ENCODE data around the gene FBXL5. TPM values are rescaled to one million over a fixed set of nuclear protein-coding genes. Genes with fewer than 3 reads are reported as not detected.

The FBXL5 gene
- total RNA-seq, 1 donor from 2014 or later, result 91.6 TPM

DNA sequence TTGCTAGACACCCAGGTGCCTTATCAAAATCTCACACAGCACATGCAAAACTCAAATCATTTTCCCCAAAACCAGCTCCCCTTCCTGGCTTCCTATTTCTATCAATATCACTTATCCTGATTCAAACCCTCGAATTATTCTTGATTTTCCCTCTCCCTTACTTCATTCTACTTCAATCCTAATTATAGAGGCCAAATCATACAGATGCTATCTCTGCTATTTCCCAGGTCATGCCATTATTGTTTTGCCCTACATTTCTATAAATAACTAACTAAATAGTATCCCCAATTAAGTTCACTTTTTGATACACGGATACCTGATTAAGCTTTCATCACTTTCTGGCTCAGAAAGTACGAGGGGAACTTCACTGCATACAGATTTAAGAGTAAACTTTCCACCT, 62.4 kb downstream of the FBXL5 start:
- H3K36me3 ChIP-seq, result peaks cover 9% of the 10 kb centered on the region
- no peaks in the 10 kb centered on the region for H3K27me3 ChIP-seq (ENCODE audit: low read depth)
- no peak overlapping the region for H3K4me3 ChIP-seq
- intact Hi-C loops (cut with micrococcal nuclease), result no loop called here
- H3K9me3 ChIP-seq (replicated peaks), result no peaks in the 10 kb centered on the region
- peaks cover 21% of the 10 kb centered on the region for H3K4me1 ChIP-seq
- H3K27ac ChIP-seq (replicated peaks), result no peak overlapping the region
- TF ChIP-seq CTCF (IDR thresholded peaks at IDR 0.05; ENCODE audit: borderline replicate concordance), result no peak
- DNase-seq, result no peak

GRCh38 chr4:15587649-15588048, 67.5 kb downstream of the FBXL5 start:
- no peak for DNase-seq
- H3K9me3 ChIP-seq (replicated peaks), result no peaks in the 10 kb centered on the region
- H3K27ac ChIP-seq (replicated peaks), result no peak overlapping the region
- peaks cover 13% of the 10 kb centered on the region for H3K4me1 ChIP-seq
- H3K4me3 ChIP-seq, result no peak overlapping the region
- no peak for TF ChIP-seq CTCF (IDR thresholded peaks at IDR 0.05; ENCODE audit: borderline replicate concordance)
- H3K36me3 ChIP-seq, result peaks cover 4% of the 10 kb centered on the region
- H3K27me3 ChIP-seq (ENCODE audit: low read depth), result no peaks in the 10 kb centered on the region
- intact Hi-C loops (cut with micrococcal nuclease), result no loop called here

GRCh38 chr4:15586066-15586465, 69.1 kb downstream of the FBXL5 start:
- intact Hi-C loops (cut with micrococcal nuclease), result no loop called here
- DNase-seq, result no peak
- TF ChIP-seq CTCF (IDR thresholded peaks at IDR 0.05; ENCODE audit: borderline replicate concordance), result no peak

GRCh38 chr4:15585331-15585730, 69.8 kb downstream of the FBXL5 start:
- TF ChIP-seq CTCF (IDR thresholded peaks at IDR 0.05; ENCODE audit: borderline replicate concordance), result no peak
- H3K27ac ChIP-seq (replicated peaks), result no peak overlapping the region
- H3K4me3 ChIP-seq, result no peak overlapping the region
- no peaks in the 10 kb centered on the region for H3K36me3 ChIP-seq
- no peaks in the 10 kb centered on the region for H3K4me1 ChIP-seq
- no peaks in the 10 kb centered on the region for H3K27me3 ChIP-seq (ENCODE audit: low read depth)
- intact Hi-C loops (cut with micrococcal nuclease), result no loop called here
- no peaks in the 10 kb centered on the region for H3K9me3 ChIP-seq (replicated peaks)
- DNase-seq, result no peak

More at GRCh38 chr4:15586066-15586465, 69.1 kb downstream of the FBXL5 start:
- Histone ChIP-seq H3K4me1 (no peaks in the 10 kb centered on the region), H3K36me3 (peaks cover 4% of the 10 kb centered on the region), H3K9me3 (replicated peaks) (no peaks in the 10 kb centered on the region), H3K27ac (replicated peaks) (no peak overlapping the region), H3K27me3 (ENCODE audit: low read depth) (no peaks in the 10 kb centered on the region), H3K4me3 (no peak overlapping the region)

- H3K4me1 ChIP-seq, result no peaks in the 10 kb centered on the region
- no peaks in the 10 kb centered on the region for H3K27me3 ChIP-seq (ENCODE audit: low read depth)
- intact Hi-C loops (cut with micrococcal nuclease), result no loop called here
- no peak overlapping the region for H3K4me3 ChIP-seq
- no peaks in the 10 kb centered on the region for H3K9me3 ChIP-seq (replicated peaks)
- DNase-seq, result no peak
- no peak for TF ChIP-seq CTCF (IDR thresholded peaks at IDR 0.05; ENCODE audit: borderline replicate concordance)
- peaks cover 5% of the 10 kb centered on the region for H3K36me3 ChIP-seq
- H3K27ac ChIP-seq (replicated peaks), result no peak overlapping the region
Observed at GRCh38 chr4:15584785-15585184, 70.4 kb downstream of the FBXL5 start.

- Histone ChIP-seq H3K27ac (replicated peaks) (no peak overlapping the region), H3K4me1 (peaks cover 6% of the 10 kb centered on the region), H3K9me3 (replicated peaks) (no peaks in the 10 kb centered on the region), H3K4me3 (no peak overlapping the region), H3K27me3 (ENCODE audit: low read depth) (no peaks in the 10 kb centered on the region), H3K36me3 (peaks cover 14% of the 10 kb centered on the region)
- intact Hi-C loops (cut with micrococcal nuclease), result no loop called here
- no peak for DNase-seq
- TF ChIP-seq CTCF (IDR thresholded peaks at IDR 0.05; ENCODE audit: borderline replicate concordance), result no peak
Observed at GRCh38 chr4:15577508-15577907, 77.6 kb downstream of the FBXL5 start.

All from left ventricle myocardium inferior (tissue), 1 donor.